Fibroblast of peridontal ligament (primary cell): ENCODE measurements around the gene CRLF1.
"Not testable (repeated sequence)": the region's sequence is repeated elsewhere in the genome, so short reads cannot be mapped to it uniquely, and the experiment has no call there.

Source experiments
- DNase-seq: peaks from one replicate; pipeline ENCODE4 v3.0.0-alpha.2; 2010; ENCODE audit errors: extremely low read depth

CRLF1 gene

GRCh38 chr19:18608805-18609716 lies 2.5 kb upstream of the CRLF1 start:
- DNase-seq = no peak

GRCh38 chr19:18608102-18608804 lies 1.7 kb upstream of the CRLF1 start:
- DNase-seq = no peak

GRCh38 chr19:18607226-18608101 lies 865 bp upstream of the CRLF1 start:
- no peak for DNase-seq

GRCh38 chr19:18605546-18606280 lies 886 bp downstream of the CRLF1 start:
- DNase-seq = no peak

- DNase-seq = no peak
These were observed 1.4 kb downstream of the CRLF1 start for GRCh38 chr19:18605196-18605545.

GRCh38 chr19:18604820-18605159 lies 1.8 kb downstream of the CRLF1 start:
- DNase-seq = no peak

- no peak for DNase-seq
These were observed 2.4 kb downstream of the CRLF1 start for GRCh38 chr19:18603958-18604819.

GRCh38 chr19:18603255-18603957 lies 3.2 kb downstream of the CRLF1 start:
- DNase-seq = no peak

GRCh38 chr19:18601875-18602274 lies 4.7 kb downstream of the CRLF1 start:
- no peak for DNase-seq

- not testable (repeated sequence) for DNase-seq
These were observed 5.8 kb downstream of the CRLF1 start for GRCh38 chr19:18600692-18601397.

- DNase-seq = no peak
These were observed 7.1 kb downstream of the CRLF1 start for GRCh38 chr19:18599485-18599884.

GRCh38 chr19:18597809-18598660 lies 8.6 kb downstream of the CRLF1 start:
- no peak for DNase-seq

GRCh38 chr19:18596752-18597157 lies 9.8 kb downstream of the CRLF1 start:
- no peak for DNase-seq

- DNase-seq = no peak
These were observed 11.1 kb downstream of the CRLF1 start for GRCh38 chr19:18595475-18595874.

- no peak for DNase-seq
These were observed 11.7 kb downstream of the CRLF1 start for GRCh38 chr19:18594824-18595373.

GRCh38 chr19:18594096-18594823 lies 12.3 kb downstream of the CRLF1 start:
- peak; percentile 63 for DNase-seq

GRCh38 chr19:18593367-18594095 lies 13.1 kb downstream of the CRLF1 start:
- DNase-seq = no peak
